Esophagus muscularis mucosa (tissue), 4 donors: Measurements from ENCODE around the gene FGR. TPM values are rescaled to one million over a fixed set of nuclear protein-coding genes. Genes with fewer than 3 reads are reported as not detected.

Experiments used
- DNase-seq: peaks from one replicate; pipeline ENCODE4 v3.0.0-alpha.2; 2017; ENCODE audit errors: extremely low spot score
- H3K27ac ChIP-seq, 4 donors: fragments of 200-600 bp; sonication (generic); replicated peaks in 1 of 4; 1 replicate in 3 of 4; 2 replicates in 1 of 4; pipeline ENCODE4 v1.5.1; 2016 to 2019; ENCODE audit warnings: mild to moderate bottlenecking in 1 of 4
- H3K27me3 ChIP-seq, 4 donors: fragments of 200-600 bp; sonication (generic); one replicate each; pipeline versions ENCODE4 v1.5.1 to v1.6.0; 2016 to 2019
- H3K36me3 ChIP-seq, 4 donors: fragments of 200-600 bp; sonication (generic); one replicate each; pipeline ENCODE4 v1.5.1; 2016 to 2019
- H3K4me1 ChIP-seq, 4 donors: fragments of 200-600 bp; sonication (generic); one replicate each; pipeline ENCODE4 v1.5.1; 2016 to 2019
- H3K4me3 ChIP-seq, 4 donors: fragments of 200-600 bp; sonication (generic); 1 replicate in 2 of 4; 2 replicates in 2 of 4; pipeline ENCODE4 v1.5.1; 2016 to 2019; ENCODE audit warnings: mild to moderate bottlenecking in 4 of 4, moderate library complexity in 1 of 4
- H3K9me3 ChIP-seq, 4 donors: fragments of 200-600 bp; sonication (generic); 1 replicate in 3 of 4; 2 replicates in 1 of 4; pipeline ENCODE4 v1.5.1; 2016 to 2019
- CTCF ChIP-seq, 3 experiments: fragments of 200-600 bp in 2 of 3; fragments of 450-650 bp in 1 of 3; sonication (generic) in 2 of 3; IDR thresholded peaks; one replicate each; pipeline ENCODE4 v1.5.1; 2017 to 2019; ENCODE audit warnings: antibody characterized with exemption in 3 of 3, mild to moderate bottlenecking in 2 of 3, moderate library complexity in 1 of 3
- EP300 ChIP-seq: sonication (generic); formaldehyde crosslinking; IDR thresholded peaks from one replicate; pipeline ENCODE4 v1.6.1; 2017; ENCODE audit warnings: antibody characterized with exemption
- POLR2A ChIP-seq: fragments of 450-650 bp; IDR thresholded peaks from one replicate; pipeline ENCODE4 v1.6.1; 2017; ENCODE audit warnings: antibody characterized with exemption, moderate library complexity, mild to moderate bottlenecking, low read depth
- POLR2AphosphoS5 ChIP-seq, 2 donors: sonication (generic); formaldehyde crosslinking; IDR thresholded peaks; one replicate each; pipeline ENCODE4 v1.6.1; 2017; ENCODE audit warnings: antibody characterized with exemption in 2 of 2
- WGBS: methylation state at CpG from one replicate; pipeline ENCODE4 v1.1.5; 2018; 5-methylcytosine and 5-hydroxymethylcytosine counted together
- intact Hi-C: fragments of 100-400 bp; cut with DNase I; formaldehyde crosslinking; loops from one replicate; pipeline ENCODE4 v1.15.1; 2023
- total RNA-seq, 4 donors: library from RNA; depleted of rRNA; stranded (reverse); fragments of >200 nt; gene quantifications; one replicate each; pipeline versions ENCODE4 v1.1.0 to v1.2.1, GENCODE V29; 2016

The FGR gene
- total RNA-seq, 4 donors from 2014 or later, result 12.0 to 32.1 (median 12.6) TPM

- Histone ChIP-seq H3K36me3 (no peaks in the 10 kb centered on the region), H3K9me3 (no peaks in the 10 kb centered on the region), H3K27me3 (peaks cover 0 to 20% (median 0%) of the 10 kb centered on the region in 4 donors), H3K4me3 (no peak overlapping the region), H3K4me1 (peaks cover 5 to 13% (median 8%) of the 10 kb centered on the region in 4 donors), H3K27ac (no peak overlapping the region)
- intact Hi-C loops, result loop anchor here (10.0 kb wide), 1 partner anchor 292 kb away; the partner anchor contains the start of gene TMEM222
- WGBS, result 100% methylated on average over 1 of the region's 2 CpGs
- TF ChIP-seq CTCF (IDR thresholded peaks at IDR 0.05) (no peak), POLR2A (no peak), EP300 (no peak), POLR2AphosphoS5 (IDR thresholded peaks at IDR 0.05) (no peak)
- no peak for DNase-seq
These were observed 18.5 kb downstream of the FGR start for GRCh38 chr1:27616441-27616840.

- intact Hi-C loops, result loop anchor here (10.0 kb wide), 1 partner anchor 291 kb away; the partner anchor contains the start of gene TMEM222
- H3K9me3 ChIP-seq, result no peaks in the 10 kb centered on the region
- TF ChIP-seq EP300, result no peak
- TF ChIP-seq POLR2A, result no peak
- TF ChIP-seq CTCF (IDR thresholded peaks at IDR 0.05), result no peak
- no peak for TF ChIP-seq POLR2AphosphoS5 (IDR thresholded peaks at IDR 0.05)
- H3K4me3 ChIP-seq, result no peak overlapping the region
- no peak for DNase-seq
- H3K27ac ChIP-seq, result no peak overlapping the region
- peaks cover 5 to 12% (median 7%) of the 10 kb centered on the region in 4 donors for H3K4me1 ChIP-seq
- no peaks in the 10 kb centered on the region for H3K36me3 ChIP-seq
- H3K27me3 ChIP-seq, result peaks cover 0 to 20% (median 0%) of the 10 kb centered on the region in 4 donors
- WGBS, result 84% methylated on average over 37 of the region's 41 CpGs
These were observed 19.4 kb downstream of the FGR start for GRCh38 chr1:27615346-27616192.

GRCh38 chr1:27614625-27615344 lies 20.2 kb downstream of the FGR start:
- no peaks in the 10 kb centered on the region for H3K36me3 ChIP-seq
- no peak for TF ChIP-seq EP300
- TF ChIP-seq POLR2A, result no peak
- TF ChIP-seq POLR2AphosphoS5 (IDR thresholded peaks at IDR 0.05), result no peak
- no peak for TF ChIP-seq CTCF (IDR thresholded peaks at IDR 0.05)
- peaks cover 0 to 20% (median 0%) of the 10 kb centered on the region in 4 donors for H3K27me3 ChIP-seq
- H3K9me3 ChIP-seq, result no peaks in the 10 kb centered on the region
- H3K4me3 ChIP-seq, result no peak overlapping the region
- H3K4me1 ChIP-seq, result peaks cover 5 to 12% (median 7%) of the 10 kb centered on the region in 4 donors
- intact Hi-C loops, result loop anchor here (10.0 kb wide), 1 partner anchor 290 kb away; the partner anchor contains the start of gene TMEM222
- 29% methylated on average over 26 of the region's 26 CpGs for WGBS
- DNase-seq, result no peak
- H3K27ac ChIP-seq, result no peak overlapping the region

GRCh38 chr1:27614043-27614624 lies 20.9 kb downstream of the FGR start:
- H3K36me3 ChIP-seq, result no peaks in the 10 kb centered on the region
- no peak for TF ChIP-seq EP300
- no peak for TF ChIP-seq CTCF (IDR thresholded peaks at IDR 0.05)
- no peak for TF ChIP-seq POLR2AphosphoS5 (IDR thresholded peaks at IDR 0.05)
- no peak for TF ChIP-seq POLR2A
- 90% methylated on average over 16 of the region's 16 CpGs for WGBS
- H3K4me3 ChIP-seq, result no peak overlapping the region
- peaks cover 0 to 20% (median 0%) of the 10 kb centered on the region in 4 donors for H3K27me3 ChIP-seq
- DNase-seq, result no peak
- no peak overlapping the region for H3K27ac ChIP-seq
- intact Hi-C loops, result loop anchor here (10.0 kb wide), 1 partner anchor 289 kb away; the partner anchor contains the start of gene TMEM222
- H3K9me3 ChIP-seq, result no peaks in the 10 kb centered on the region
- peaks cover 7 to 14% (median 10%) of the 10 kb centered on the region in 4 donors for H3K4me1 ChIP-seq
